ENCODE results near the gene AUTS2.

Gene AUTS2

GRCh38 chr7:69625238-69625637 lies 27.0 kb downstream of the AUTS2 start:
- no peak for DNase-seq

GRCh38 chr7:69625798-69626197 lies 27.5 kb downstream of the AUTS2 start:
- no peak for DNase-seq

- no peak for DNase-seq
Observed at GRCh38 chr7:69630292-69630691, 32.0 kb downstream of the AUTS2 start.

- DNase-seq = no peak
Observed at GRCh38 chr7:69631131-69631530, 32.9 kb downstream of the AUTS2 start.

- DNase-seq = no peak
Observed at GRCh38 chr7:69632280-69632679, 34.0 kb downstream of the AUTS2 start.

GRCh38 chr7:69633122-69633831 lies 35.0 kb downstream of the AUTS2 start:
- no peak for DNase-seq

GRCh38 chr7:69635555-69636185 lies 37.4 kb downstream of the AUTS2 start:
- DNase-seq = no peak

GRCh38 chr7:69638674-69639073 lies 40.4 kb downstream of the AUTS2 start:
- no peak for DNase-seq

GRCh38 chr7:69640216-69640615 lies 41.9 kb downstream of the AUTS2 start:
- DNase-seq = no peak

- DNase-seq = peak; percentile 17
Observed at GRCh38 chr7:69640925-69641594, 42.8 kb downstream of the AUTS2 start.

- no peak for DNase-seq
Observed at GRCh38 chr7:69643265-69643664, 45.0 kb downstream of the AUTS2 start.

- DNase-seq = no peak
Observed at GRCh38 chr7:69643708-69644445, 45.6 kb downstream of the AUTS2 start.

GRCh38 chr7:69645683-69646082 lies 47.4 kb downstream of the AUTS2 start:
- no peak for DNase-seq

- DNase-seq = no peak
Observed at GRCh38 chr7:69651101-69651590, 52.9 kb downstream of the AUTS2 start.

GRCh38 chr7:69652947-69653701 lies 54.8 kb downstream of the AUTS2 start:
- DNase-seq = no peak

- no peak for DNase-seq
Observed at GRCh38 chr7:69653806-69654205, 55.5 kb downstream of the AUTS2 start.

- peak; percentile 62 for DNase-seq
Observed at GRCh38 chr7:69654381-69654780, 56.1 kb downstream of the AUTS2 start.

GRCh38 chr7:69654849-69655707 lies 56.8 kb downstream of the AUTS2 start:
- DNase-seq = no peak

GRCh38 chr7:69656077-69656476 lies 57.8 kb downstream of the AUTS2 start:
- DNase-seq = no peak

GRCh38 chr7:69656890-69657289 lies 58.6 kb downstream of the AUTS2 start:
- DNase-seq = no peak

GRCh38 chr7:69657331-69657730 lies 59.1 kb downstream of the AUTS2 start:
- no peak for DNase-seq

- no peak for DNase-seq
Observed at GRCh38 chr7:69657985-69658384, 59.7 kb downstream of the AUTS2 start.
